ENCODE measurements around the gene ZBTB16.

Gene ZBTB16

GRCh38 chr11:114130629-114131277, 71.2 kb downstream of the ZBTB16 start:
- no peak for DNase-seq (ENCODE audit: low read depth)

- DNase-seq (ENCODE audit: low read depth), result no peak
These were observed 72.0 kb downstream of the ZBTB16 start for GRCh38 chr11:114131461-114131864.

GRCh38 chr11:114132417-114132816, 72.9 kb downstream of the ZBTB16 start:
- DNase-seq (ENCODE audit: low read depth), result no peak

- no peak for DNase-seq (ENCODE audit: low read depth)
These were observed 73.5 kb downstream of the ZBTB16 start for GRCh38 chr11:114132944-114133394.

GRCh38 chr11:114133548-114134329, 74.2 kb downstream of the ZBTB16 start:
- no peak for DNase-seq (ENCODE audit: low read depth)

GRCh38 chr11:114134870-114135269, 75.4 kb downstream of the ZBTB16 start:
- DNase-seq (ENCODE audit: low read depth), result no peak

- no peak for DNase-seq (ENCODE audit: low read depth)
These were observed 76.2 kb downstream of the ZBTB16 start for GRCh38 chr11:114135737-114136151.

- no peak for DNase-seq (ENCODE audit: low read depth)
These were observed 77.5 kb downstream of the ZBTB16 start for GRCh38 chr11:114136686-114137640.

- DNase-seq (ENCODE audit: low read depth), result no peak
These were observed 78.3 kb downstream of the ZBTB16 start for GRCh38 chr11:114137838-114138237.

GRCh38 chr11:114138411-114138810, 78.9 kb downstream of the ZBTB16 start:
- no peak for DNase-seq (ENCODE audit: low read depth)

- DNase-seq (ENCODE audit: low read depth), result no peak
These were observed 81.3 kb downstream of the ZBTB16 start for GRCh38 chr11:114140826-114141225.

GRCh38 chr11:114141863-114142580, 82.5 kb downstream of the ZBTB16 start:
- DNase-seq (ENCODE audit: low read depth), result no peak

GRCh38 chr11:114142707-114143106, 83.2 kb downstream of the ZBTB16 start:
- no peak for DNase-seq (ENCODE audit: low read depth)

- no peak for DNase-seq (ENCODE audit: low read depth)
These were observed 85.8 kb downstream of the ZBTB16 start for GRCh38 chr11:114145166-114145775.

GRCh38 chr11:114147375-114148012, 88.0 kb downstream of the ZBTB16 start:
- no peak for DNase-seq (ENCODE audit: low read depth)

- DNase-seq (ENCODE audit: low read depth), result no peak
These were observed 88.5 kb downstream of the ZBTB16 start for GRCh38 chr11:114148013-114148382.

GRCh38 chr11:114149689-114150407, 90.3 kb downstream of the ZBTB16 start:
- no peak for DNase-seq (ENCODE audit: low read depth)

- no peak for DNase-seq (ENCODE audit: low read depth)
These were observed 91.2 kb downstream of the ZBTB16 start for GRCh38 chr11:114150671-114151070.

- no peak for DNase-seq (ENCODE audit: low read depth)
These were observed 92.1 kb downstream of the ZBTB16 start for GRCh38 chr11:114151631-114152030.

- DNase-seq (ENCODE audit: low read depth), result no peak
These were observed 92.7 kb downstream of the ZBTB16 start for GRCh38 chr11:114152162-114152561.

All from activated gamma-delta T cell treated with anti-CD3 and anti-CD28 coated beads, Interleukin-2, amount 50 U/mL, for 16 hours (primary cell).